ENCODE data around the gene TMC1.

TMC1 gene

GRCh38 chr9:72874344-72874743, 352.9 kb downstream of the TMC1 start:
- no peak for DNase-seq (ENCODE audit: low read depth)

DNA sequence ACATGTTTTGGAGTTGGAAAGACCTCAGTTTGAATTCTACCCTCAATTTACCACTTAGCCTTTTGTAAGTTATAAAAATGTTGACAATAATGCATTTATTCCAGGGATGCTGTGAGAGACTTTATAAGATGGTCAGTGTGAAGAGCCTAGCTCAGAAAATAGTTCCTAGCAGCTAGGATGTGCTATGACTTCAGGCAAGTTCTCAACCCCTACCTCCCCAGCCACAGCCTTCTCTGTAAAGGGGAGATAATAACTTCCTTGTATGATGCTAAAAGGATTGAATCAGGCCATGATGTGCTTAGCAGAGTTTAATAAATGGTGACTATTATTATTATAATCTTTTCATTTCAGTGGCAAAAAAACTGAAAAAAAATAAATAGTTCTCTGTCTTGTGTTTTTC, 353.8 kb downstream of the TMC1 start:
- no peak for DNase-seq (ENCODE audit: low read depth)

GRCh38 chr9:72880821-72881220, 359.4 kb downstream of the TMC1 start:
- no peak for DNase-seq (ENCODE audit: low read depth)

GRCh38 chr9:72882117-72882775, 360.8 kb downstream of the TMC1 start:
- DNase-seq (ENCODE audit: low read depth): no peak

GRCh38 chr9:72883875-72884274, 362.5 kb downstream of the TMC1 start:
- no peak for DNase-seq (ENCODE audit: low read depth)

DNA sequence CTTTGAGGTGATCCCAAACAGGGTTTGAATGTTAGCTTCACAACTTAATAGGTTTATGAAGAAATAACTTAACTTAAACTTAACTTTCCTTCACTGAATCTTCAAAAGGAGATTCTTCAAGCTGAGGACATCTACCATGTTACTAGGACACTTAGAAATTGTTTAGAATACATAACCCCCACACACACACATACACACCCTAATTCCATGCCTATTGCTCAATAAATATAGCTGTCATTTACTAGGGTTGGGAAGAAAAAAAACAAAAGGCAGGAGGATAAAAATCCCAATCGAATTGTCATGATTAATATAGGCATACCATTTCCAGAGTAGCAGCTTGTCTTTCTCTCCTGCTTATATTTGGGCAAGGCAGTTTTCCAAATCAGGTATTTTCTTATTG, 363.1 kb downstream of the TMC1 start:
- no peak for DNase-seq (ENCODE audit: low read depth)

All from CMK (cell line).